GM12892 (cell line): ENCODE results near the gene TMEM79.

Experiments used
- POLR2A ChIP-seq: IDR thresholded peaks from 2 replicates; pipeline ENCODE4 v1.6.1; 2011; ENCODE audit warnings: low read depth, low read length, control low read depth
- POLR2AphosphoS5 ChIP-seq: IDR thresholded peaks from 2 replicates; pipeline ENCODE4 v1.6.1; 2011; ENCODE audit warnings: low read depth, low read length, control low read depth
- TAF1 ChIP-seq: IDR thresholded peaks from 2 replicates; pipeline ENCODE4 v1.6.1; 2011; ENCODE audit warnings: low read depth, mild to moderate bottlenecking, control low read depth, low read length, borderline replicate concordance

GRCh38 chr1:156283521-156283920 lies 604 bp upstream of the TMEM79 start:
- TF ChIP-seq POLR2A (no peak), POLR2AphosphoS5 (no peak), TAF1 (no peak)
